ENCODE data around the gene CDK18. TPM values are rescaled to one million over a fixed set of nuclear protein-coding genes. Genes with fewer than 3 reads are reported as not detected.

Gene CDK18
- total RNA-seq, 4 donors from 2014 or later, result 4.8 to 12.9 (median 9.9) TPM

DNA sequence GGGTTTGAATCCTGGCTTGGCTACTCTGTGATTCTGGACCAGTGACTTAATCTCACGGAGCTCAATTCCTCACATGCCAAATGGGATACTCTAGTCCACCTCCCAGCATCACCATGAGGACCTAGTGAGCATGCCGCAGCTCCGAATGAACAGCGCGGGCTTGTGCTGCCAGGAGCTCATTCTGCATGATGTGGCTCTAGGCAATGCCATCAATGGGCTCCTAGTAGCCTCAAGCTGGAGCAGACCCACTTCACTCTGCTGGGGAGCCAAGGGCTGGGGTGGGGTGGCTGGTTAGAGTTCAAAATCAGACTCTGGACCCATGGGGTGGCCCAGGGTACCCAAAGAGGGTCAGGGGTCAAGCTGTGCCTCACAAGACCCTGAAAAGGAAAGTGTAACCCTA lies 41.5 kb downstream of the CDK18 start:
- no peak for DNase-seq (ENCODE audit: extremely low spot score)
- H3K36me3 ChIP-seq, result no peaks in the 10 kb centered on the region
- WGBS, result 84% methylated on average over 5 of the region's 5 CpGs
- intact Hi-C loops (cut with DNase I), result no loop called here
- TF ChIP-seq EP300 (IDR thresholded peaks at IDR 0.05) (no peak), POLR2AphosphoS5 (IDR thresholded peaks at IDR 0.05) (no peak)
- TF ChIP-seq, protein P1, sequence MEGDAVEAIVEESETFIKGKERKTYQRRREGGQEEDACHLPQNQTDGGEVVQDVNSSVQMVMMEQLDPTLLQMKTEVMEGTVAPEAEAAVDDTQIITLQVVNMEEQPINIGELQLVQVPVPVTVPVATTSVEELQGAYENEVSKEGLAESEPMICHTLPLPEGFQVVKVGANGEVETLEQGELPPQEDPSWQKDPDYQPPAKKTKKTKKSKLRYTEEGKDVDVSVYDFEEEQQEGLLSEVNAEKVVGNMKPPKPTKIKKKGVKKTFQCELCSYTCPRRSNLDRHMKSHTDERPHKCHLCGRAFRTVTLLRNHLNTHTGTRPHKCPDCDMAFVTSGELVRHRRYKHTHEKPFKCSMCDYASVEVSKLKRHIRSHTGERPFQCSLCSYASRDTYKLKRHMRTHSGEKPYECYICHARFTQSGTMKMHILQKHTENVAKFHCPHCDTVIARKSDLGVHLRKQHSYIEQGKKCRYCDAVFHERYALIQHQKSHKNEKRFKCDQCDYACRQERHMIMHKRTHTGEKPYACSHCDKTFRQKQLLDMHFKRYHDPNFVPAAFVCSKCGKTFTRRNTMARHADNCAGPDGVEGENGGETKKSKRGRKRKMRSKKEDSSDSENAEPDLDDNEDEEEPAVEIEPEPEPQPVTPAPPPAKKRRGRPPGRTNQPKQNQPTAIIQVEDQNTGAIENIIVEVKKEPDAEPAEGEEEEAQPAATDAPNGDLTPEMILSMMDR (IDR thresholded peaks at IDR 0.05), result no peak
- no peak overlapping the region for H3K27ac ChIP-seq (replicated peaks in 1 of 4)
- H3K9me3 ChIP-seq, result no peaks in the 10 kb centered on the region
- peaks cover 0 to 63% (median 2%) of the 10 kb centered on the region in 4 donors for H3K27me3 ChIP-seq
- H3K4me1 ChIP-seq, result peaks cover 14 to 18% (median 16%) of the 10 kb centered on the region in 4 donors
- no peak overlapping the region for H3K4me3 ChIP-seq

DNA sequence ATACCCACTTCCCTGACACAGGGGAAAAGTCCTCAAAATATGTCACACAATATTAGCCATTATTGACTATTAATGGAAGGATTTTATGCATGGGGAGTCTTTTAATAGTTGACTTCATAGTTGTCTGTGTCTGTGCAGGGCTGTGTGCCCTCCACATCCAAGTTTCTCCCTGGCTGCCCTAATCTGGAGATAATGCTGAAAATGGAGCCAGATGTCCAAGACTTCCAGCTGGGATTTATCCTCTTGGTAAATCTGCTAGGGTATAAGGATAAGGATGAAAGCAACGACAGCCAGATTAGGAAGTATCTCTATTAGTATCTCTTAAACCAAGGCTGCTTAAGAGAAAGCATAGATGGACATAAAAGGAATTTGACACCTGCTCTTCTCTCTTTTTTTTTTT lies 42.1 kb downstream of the CDK18 start:
- 83% methylated on average over 1 of the region's 1 CpG for WGBS
- Histone ChIP-seq H3K36me3 (no peaks in the 10 kb centered on the region), H3K27me3 (peaks cover 0 to 63% (median 2%) of the 10 kb centered on the region in 4 donors), H3K27ac (replicated peaks in 1 of 4) (no peak overlapping the region), H3K4me1 (peaks cover 14 to 18% (median 16%) of the 10 kb centered on the region in 4 donors), H3K9me3 (no peaks in the 10 kb centered on the region), H3K4me3 (no peak overlapping the region)
- intact Hi-C loops (cut with DNase I), result no loop called here
- DNase-seq (ENCODE audit: extremely low spot score), result no peak
- TF ChIP-seq, protein P1 (IDR thresholded peaks at IDR 0.05), result no peak
- TF ChIP-seq POLR2AphosphoS5 (IDR thresholded peaks at IDR 0.05), result no peak
- no peak for TF ChIP-seq EP300 (IDR thresholded peaks at IDR 0.05)
- TF ChIP-seq POLR2A (IDR thresholded peaks at IDR 0.05; ENCODE audit: low read depth), result no peak

DNA sequence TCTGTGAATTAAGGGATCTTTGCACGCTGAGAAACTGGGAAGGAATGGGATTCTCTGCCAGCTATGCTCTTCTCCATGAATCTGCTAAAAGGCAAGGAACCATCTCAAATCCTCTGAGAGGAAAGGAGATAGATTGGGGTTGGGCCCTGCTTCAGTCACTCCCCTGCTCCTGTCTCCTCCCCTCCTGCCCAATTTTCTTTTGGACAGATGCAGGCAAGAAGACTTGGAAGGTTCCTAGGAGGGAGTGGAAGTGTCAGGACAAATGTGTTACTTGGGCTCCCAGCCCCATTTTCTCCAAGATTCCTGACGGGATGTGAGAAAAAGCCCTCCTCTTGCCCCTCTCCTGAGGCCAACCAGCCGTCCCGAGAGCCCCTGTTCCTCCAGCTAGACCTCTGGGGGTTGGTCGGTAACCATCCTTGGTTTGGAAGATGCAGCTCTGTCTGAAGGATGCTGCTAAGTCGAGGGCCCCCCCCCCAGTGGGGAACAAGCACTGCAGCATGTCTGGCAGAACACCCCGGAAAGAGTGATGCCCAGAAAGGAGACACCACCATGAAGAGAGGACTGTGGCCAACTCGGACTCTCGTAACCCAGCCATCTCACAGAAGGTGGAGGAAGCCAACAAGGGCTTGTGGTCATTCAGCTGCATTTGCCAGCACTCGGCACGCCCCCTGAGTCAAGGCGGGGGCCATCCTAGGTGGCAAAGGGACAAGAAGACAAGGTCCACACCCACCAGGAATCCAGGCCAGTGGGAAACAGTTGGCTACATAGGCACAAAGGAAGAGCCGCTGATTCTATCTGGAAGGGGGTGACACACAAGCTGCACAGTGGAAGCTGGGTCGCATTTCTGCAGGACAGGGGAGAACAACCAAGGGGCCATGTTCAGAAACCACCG lies 43.7 kb downstream of the CDK18 start:
- no peak overlapping the region for H3K4me3 ChIP-seq
- peaks cover 0 to 57% (median 2%) of the 10 kb centered on the region in 4 donors for H3K27me3 ChIP-seq
- intact Hi-C loops (cut with DNase I), result no loop called here
- peaks cover 9 to 14% (median 11%) of the 10 kb centered on the region in 4 donors for H3K4me1 ChIP-seq
- no peaks in the 10 kb centered on the region for H3K36me3 ChIP-seq
- no peaks in the 10 kb centered on the region for H3K9me3 ChIP-seq
- no peak overlapping the region for H3K27ac ChIP-seq (replicated peaks in 1 of 4)
- no peak for DNase-seq (ENCODE audit: extremely low spot score)
- WGBS, result 62% methylated on average over 11 of the region's 15 CpGs
- no peak for TF ChIP-seq POLR2A (IDR thresholded peaks at IDR 0.05; ENCODE audit: low read depth)
- no peak for TF ChIP-seq EP300 (IDR thresholded peaks at IDR 0.05)
- no peak for TF ChIP-seq POLR2AphosphoS5 (IDR thresholded peaks at IDR 0.05)
- TF ChIP-seq, protein P1 (IDR thresholded peaks at IDR 0.05), result no peak

DNA sequence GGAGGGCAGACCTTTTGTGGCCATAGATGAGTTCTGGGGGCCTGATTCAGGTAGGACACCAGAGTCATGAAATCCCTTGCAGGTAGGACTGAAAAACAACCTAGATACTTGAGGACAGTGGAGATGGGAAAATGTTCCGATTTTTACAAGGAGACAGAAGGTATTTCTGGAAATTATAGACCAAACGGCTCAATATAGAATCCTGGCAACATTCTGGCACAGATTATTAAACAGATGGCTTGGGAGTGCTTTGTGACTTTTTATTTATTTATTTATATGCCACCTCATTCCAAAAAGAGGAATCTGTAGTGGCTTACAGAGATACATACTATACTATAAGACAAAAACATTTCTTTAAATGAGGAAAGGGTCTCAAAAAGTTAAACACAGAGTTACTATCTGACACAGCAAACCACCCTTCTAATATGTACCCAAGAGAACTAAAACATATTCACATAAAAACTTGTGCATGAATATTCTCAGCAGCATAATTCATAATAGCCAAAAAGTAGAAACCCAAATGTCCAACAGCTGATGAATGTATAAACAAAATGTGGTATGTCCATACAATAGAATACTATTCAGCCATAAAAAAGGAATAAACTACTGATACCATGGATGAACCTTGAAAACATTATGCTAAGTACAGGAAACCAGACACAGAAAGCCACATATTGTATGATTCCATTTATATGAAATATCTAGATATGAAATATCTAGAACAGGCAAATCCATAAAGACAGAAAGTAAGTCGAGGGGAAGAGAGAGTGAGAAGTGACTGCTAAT lies 49.8 kb downstream of the CDK18 start:
- WGBS, result 73% methylated on average over 3 of the region's 3 CpGs
- TF ChIP-seq POLR2A (IDR thresholded peaks at IDR 0.05; ENCODE audit: low read depth), result no peak
- no peak for TF ChIP-seq POLR2AphosphoS5 (IDR thresholded peaks at IDR 0.05)
- TF ChIP-seq, protein P1 (IDR thresholded peaks at IDR 0.05), result no peak
- TF ChIP-seq EP300 (IDR thresholded peaks at IDR 0.05), result no peak
- Histone ChIP-seq H3K9me3 (peaks cover 0 to 10% (median 7%) of the 10 kb centered on the region in 4 donors), H3K27ac (replicated peaks in 1 of 4) (no peak overlapping the region), H3K4me3 (no peak overlapping the region), H3K36me3 (no peaks in the 10 kb centered on the region), H3K4me1 (no peaks in the 10 kb centered on the region), H3K27me3 (peaks cover 0 to 45% (median 0%) of the 10 kb centered on the region in 4 donors)
- intact Hi-C loops (cut with DNase I), result no loop called here
- DNase-seq (ENCODE audit: extremely low spot score), result no peak
